Caco-2 (cell line): ENCODE results near the gene TMPRSS4. TPM values are rescaled to one million over a fixed set of nuclear protein-coding genes. Genes with fewer than 3 reads are reported as not detected.

Experiments
- BruUV-seq: library from RNA; stranded (reverse); fragments of 400-500 nt; replicated peaks from 2 replicates; lab custom pipeline; 2021; lab: Mats Ljungman, UMichigan
- CTCF ChIA-PET: fragments of 300-600 bp; sonication (Branson Sonifier 250); formaldehyde crosslinking; loops from one replicate; lab custom pipeline; 2022; ENCODE audit warnings: antibody characterized with exemption; lab: Charles Lee
- POLR2A ChIA-PET: fragments of 300-600 bp; sonication (Branson Sonifier 250); formaldehyde crosslinking; loops from one replicate; lab custom pipeline; 2022; ENCODE audit warnings: antibody characterized with exemption; lab: Charles Lee
- DNase-seq, 2 experiments: peaks; one replicate each; pipeline versions ENCODE4 v3.0.0 to v3.0.0-alpha.2; 2020 to 2022
- H3K27me3 ChIP-seq: replicated peaks from 2 replicates; pipeline ENCODE4 v1.6.0; 2011; ENCODE audit warnings: low read length; ENCODE audit not compliant: control insufficient read depth, insufficient read depth
- H3K36me3 ChIP-seq: 2 replicates; pipeline ENCODE4 v1.5.1; 2011; ENCODE audit warnings: low read length; ENCODE audit not compliant: control insufficient read depth, insufficient read depth
- H3K4me1 ChIP-seq: fragments of 250-450 bp; sonication (Bioruptor Pico); 2 replicates; pipeline ENCODE4 v1.5.1; 2020; ENCODE audit warnings: mild to moderate bottlenecking
- H3K4me3 ChIP-seq: 2 replicates; pipeline ENCODE4 v1.5.1; 2011; ENCODE audit warnings: low read depth, mild to moderate bottlenecking, control low read depth, low read length
- H3K9me3 ChIP-seq: fragments of 250-450 bp; sonication (Bioruptor Pico); 2 replicates; pipeline ENCODE4 v1.5.1; 2020; ENCODE audit warnings: mild to moderate bottlenecking, moderate library complexity
- H3K27ac Mint-ChIP-seq: one replicate; pipeline ENCODE4 v1.8.0; 2022; ENCODE audit warnings: mixed read lengths; ENCODE audit not compliant: unreplicated experiment
- H3K27me3 Mint-ChIP-seq: one replicate; pipeline ENCODE4 v1.8.0; 2022; ENCODE audit warnings: mixed read lengths; ENCODE audit not compliant: insufficient read depth, unreplicated experiment
- H3K36me3 Mint-ChIP-seq: one replicate; pipeline ENCODE4 v1.8.0; 2022; ENCODE audit warnings: mild to moderate bottlenecking, mixed read lengths; ENCODE audit not compliant: insufficient read depth, unreplicated experiment
- H3K4me1 Mint-ChIP-seq: one replicate; pipeline ENCODE4 v1.8.0; 2022; ENCODE audit warnings: low read depth, mixed read lengths; ENCODE audit not compliant: unreplicated experiment
- H3K4me3 Mint-ChIP-seq: one replicate; pipeline ENCODE4 v1.8.0; 2022; ENCODE audit warnings: mild to moderate bottlenecking, moderate library complexity, mixed read lengths; ENCODE audit not compliant: unreplicated experiment
- H3K9me3 Mint-ChIP-seq: one replicate; pipeline ENCODE4 v1.8.0; 2022; ENCODE audit warnings: mixed read lengths; ENCODE audit not compliant: unreplicated experiment
- intact Hi-C: fragments of 100-400 bp; cut with micrococcal nuclease; formaldehyde crosslinking; loops from one replicate; pipeline ENCODE4 v1.10.0; 2022; ENCODE audit not compliant: unreplicated experiment
- total RNA-seq: library from RNA; stranded (reverse); gene quantifications from 2 replicates; pipeline ENCODE4 v1.2.3, GENCODE V29; 2022
- TF ChIP-seq, protein P1 (sequence below), 2 experiments: fragments of 200-600 bp in 1 of 2; IDR thresholded peaks; 1 replicate in 1 of 2; 2 replicates in 1 of 2; pipeline versions ENCODE4 v1.5.1 to v1.8.0; 2011 to 2022; ENCODE audit warnings: antibody characterized with exemption in 1 of 2, control low read depth in 1 of 2, inconsistent platforms in 1 of 2, low read depth in 1 of 2, low read length in 1 of 2, mild to moderate bottlenecking in 1 of 2, moderate library complexity in 1 of 2; ENCODE audit not compliant: insufficient read depth in 1 of 2, severe bottlenecking in 1 of 2, unreplicated experiment in 1 of 2

Gene TMPRSS4
- total RNA-seq, 1 experiment from 2014 or later: 86.4 TPM

DNA sequence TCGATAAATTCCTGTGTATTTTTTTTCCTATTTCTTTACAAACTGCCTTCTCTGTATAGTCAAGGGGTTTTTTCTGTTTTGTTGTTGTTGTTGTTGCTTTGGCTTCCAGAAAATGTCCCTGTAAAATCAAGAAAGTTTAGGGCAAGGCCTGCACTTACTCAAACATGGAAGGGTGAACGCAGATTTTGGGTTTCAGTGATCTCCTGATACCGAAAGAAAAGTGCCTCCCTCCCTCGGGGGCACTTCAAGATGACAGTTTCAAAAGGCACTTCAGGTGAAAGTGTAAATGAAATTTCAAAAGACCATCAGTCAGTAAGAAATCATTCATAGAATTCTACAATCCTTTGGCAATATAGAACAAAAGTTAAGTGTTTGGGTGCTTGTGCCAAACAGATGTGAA, 43.4 kb upstream of the TMPRSS4 start:
- Mint-ChIP-seq H3K4me1 (no peaks in the 10 kb centered on the region), H3K36me3 (no peaks in the 10 kb centered on the region), H3K9me3 (no peaks in the 10 kb centered on the region), H3K4me3 (no peak overlapping the region), H3K27me3 (peaks cover 33% of the 10 kb centered on the region), H3K27ac (no peak overlapping the region)
- H3K4me3 ChIP-seq: no peak overlapping the region
- intact Hi-C loops: no loop called here
- BruUV-seq: no TSS peak
- H3K27me3 ChIP-seq: no peaks in the 10 kb centered on the region; the same call in 1 of the 2 replicates
- no peaks in the 10 kb centered on the region for H3K36me3 ChIP-seq
- no peaks in the 10 kb centered on the region for H3K4me1 ChIP-seq
- TF ChIP-seq, protein P1, sequence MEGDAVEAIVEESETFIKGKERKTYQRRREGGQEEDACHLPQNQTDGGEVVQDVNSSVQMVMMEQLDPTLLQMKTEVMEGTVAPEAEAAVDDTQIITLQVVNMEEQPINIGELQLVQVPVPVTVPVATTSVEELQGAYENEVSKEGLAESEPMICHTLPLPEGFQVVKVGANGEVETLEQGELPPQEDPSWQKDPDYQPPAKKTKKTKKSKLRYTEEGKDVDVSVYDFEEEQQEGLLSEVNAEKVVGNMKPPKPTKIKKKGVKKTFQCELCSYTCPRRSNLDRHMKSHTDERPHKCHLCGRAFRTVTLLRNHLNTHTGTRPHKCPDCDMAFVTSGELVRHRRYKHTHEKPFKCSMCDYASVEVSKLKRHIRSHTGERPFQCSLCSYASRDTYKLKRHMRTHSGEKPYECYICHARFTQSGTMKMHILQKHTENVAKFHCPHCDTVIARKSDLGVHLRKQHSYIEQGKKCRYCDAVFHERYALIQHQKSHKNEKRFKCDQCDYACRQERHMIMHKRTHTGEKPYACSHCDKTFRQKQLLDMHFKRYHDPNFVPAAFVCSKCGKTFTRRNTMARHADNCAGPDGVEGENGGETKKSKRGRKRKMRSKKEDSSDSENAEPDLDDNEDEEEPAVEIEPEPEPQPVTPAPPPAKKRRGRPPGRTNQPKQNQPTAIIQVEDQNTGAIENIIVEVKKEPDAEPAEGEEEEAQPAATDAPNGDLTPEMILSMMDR (IDR thresholded peaks at IDR 0.05; ENCODE audit: insufficient read depth in 1 of 2, low read depth in 1 of 2, low read length in 1 of 2, severe bottlenecking in 1 of 2, unreplicated experiment in 1 of 2): no peak
- ChIA-PET POLR2A (no interaction called here), CTCF (no interaction called here)
- H3K9me3 ChIP-seq: no peaks in the 10 kb centered on the region
- no peak for DNase-seq

DNA sequence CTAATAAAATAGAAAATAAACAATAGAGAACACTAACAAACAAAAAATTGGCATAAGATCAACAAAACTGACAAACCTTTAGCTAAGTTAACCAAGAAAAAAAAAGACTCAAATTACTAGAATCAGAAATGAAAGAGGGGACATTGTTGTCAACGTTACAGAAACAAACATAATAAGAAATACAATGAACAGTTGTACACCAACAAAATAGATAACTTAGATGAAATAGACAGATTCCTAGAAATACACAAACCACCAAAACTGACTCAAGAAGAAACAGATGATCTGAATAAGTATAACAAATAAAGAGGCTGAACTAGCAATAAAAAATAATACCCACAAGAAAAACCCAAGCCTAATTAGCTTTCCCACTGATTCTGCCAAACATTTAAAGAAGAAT, 34.7 kb upstream of the TMPRSS4 start:
- Mint-ChIP-seq H3K4me3 (no peak overlapping the region), H3K27me3 (peaks cover 32% of the 10 kb centered on the region), H3K27ac (no peak overlapping the region), H3K36me3 (no peaks in the 10 kb centered on the region), H3K9me3 (no peaks in the 10 kb centered on the region), H3K4me1 (no peaks in the 10 kb centered on the region)
- ChIA-PET POLR2A (no interaction called here), CTCF (interaction anchor here (0.6 kb wide), 1 partner anchor 217 kb away, joined by 3 read pairs; no protein-coding TSS in a partner anchor)
- H3K9me3 ChIP-seq: no peaks in the 10 kb centered on the region
- no peaks in the 10 kb centered on the region for H3K36me3 ChIP-seq
- intact Hi-C loops: no loop called here
- H3K27me3 ChIP-seq: no peaks in the 10 kb centered on the region
- no peak for DNase-seq
- no peaks in the 10 kb centered on the region for H3K4me1 ChIP-seq
- TF ChIP-seq, protein P1 (IDR thresholded peaks at IDR 0.05; ENCODE audit: insufficient read depth in 1 of 2, low read depth in 1 of 2, low read length in 1 of 2, severe bottlenecking in 1 of 2, unreplicated experiment in 1 of 2): no peak
- BruUV-seq: no TSS peak
- no peak overlapping the region for H3K4me3 ChIP-seq

DNA sequence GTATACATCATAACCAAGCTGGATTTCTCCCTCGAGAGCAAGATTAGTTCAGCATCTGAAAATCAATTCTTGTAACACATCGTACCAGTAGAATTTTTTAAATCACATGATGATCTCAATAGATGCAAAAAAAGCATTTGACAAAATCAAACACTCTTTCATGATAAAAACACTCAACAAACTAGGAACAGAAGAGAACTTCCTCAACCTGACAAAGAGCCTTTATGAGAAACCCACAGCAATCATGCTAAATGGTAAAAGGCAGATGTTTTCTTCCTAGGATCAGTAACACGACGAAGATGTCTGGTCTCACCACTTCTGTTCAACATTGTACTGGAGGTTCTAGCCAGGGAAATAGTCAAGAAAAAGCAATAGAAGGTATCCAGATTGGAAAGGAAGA, 34.1 kb upstream of the TMPRSS4 start:
- Mint-ChIP-seq H3K27me3 (peaks cover 28% of the 10 kb centered on the region), H3K4me3 (no peak overlapping the region), H3K4me1 (no peaks in the 10 kb centered on the region), H3K27ac (no peak overlapping the region), H3K36me3 (no peaks in the 10 kb centered on the region), H3K9me3 (no peaks in the 10 kb centered on the region)
- intact Hi-C loops: no loop called here
- H3K27me3 ChIP-seq: no peaks in the 10 kb centered on the region
- ChIA-PET POLR2A (no interaction called here), CTCF (no interaction called here)
- H3K4me1 ChIP-seq: no peaks in the 10 kb centered on the region
- H3K9me3 ChIP-seq: no peaks in the 10 kb centered on the region
- H3K36me3 ChIP-seq: no peaks in the 10 kb centered on the region
- no peak overlapping the region for H3K4me3 ChIP-seq
- DNase-seq: no peak
- BruUV-seq: no TSS peak
- TF ChIP-seq, protein P1 (IDR thresholded peaks at IDR 0.05; ENCODE audit: insufficient read depth in 1 of 2, low read depth in 1 of 2, low read length in 1 of 2, severe bottlenecking in 1 of 2, unreplicated experiment in 1 of 2): no peak
